Measurements from ENCODE around the gene PCDHB9.
"Not testable (repeated sequence)": the region's sequence is repeated elsewhere in the genome, so short reads cannot be mapped to it uniquely, and the experiment has no call there.

DNA sequence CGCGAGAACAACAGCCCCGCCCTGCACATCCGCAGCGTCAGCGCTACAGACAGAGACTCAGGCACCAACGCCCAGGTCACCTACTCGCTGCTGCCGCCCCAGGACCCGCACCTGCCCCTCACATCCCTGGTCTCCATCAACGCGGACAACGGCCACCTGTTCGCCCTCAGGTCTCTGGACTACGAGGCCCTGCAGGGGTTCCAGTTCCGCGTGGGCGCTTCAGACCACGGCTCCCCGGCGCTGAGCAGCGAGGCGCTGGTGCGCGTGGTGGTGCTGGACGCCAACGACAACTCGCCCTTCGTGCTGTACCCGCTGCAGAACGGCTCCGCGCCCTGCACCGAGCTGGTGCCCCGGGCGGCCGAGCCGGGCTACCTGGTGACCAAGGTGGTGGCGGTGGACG is 28.5 kb downstream of the PCDHB9 start:
- TF ChIP-seq CTCF, POLR2A (IDR thresholded peaks at IDR 0.05): not testable (repeated sequence)

All from thyroid gland (tissue), 4 donors.